Measurements from ENCODE around the gene SH3D19. TPM values are rescaled to one million over a fixed set of nuclear protein-coding genes. Genes with fewer than 3 reads are reported as not detected.
A peak's percentile ranks its signal among the peaks of the same experiment; 100 is the strongest.
"Not testable (repeated sequence)": the region's sequence is repeated elsewhere in the genome, so short reads cannot be mapped to it uniquely, and the experiment has no call there.

The SH3D19 gene
- total RNA-seq, 4 donors from 2014 or later, result 35.6 to 73.1 (median 50.5) TPM

DNA sequence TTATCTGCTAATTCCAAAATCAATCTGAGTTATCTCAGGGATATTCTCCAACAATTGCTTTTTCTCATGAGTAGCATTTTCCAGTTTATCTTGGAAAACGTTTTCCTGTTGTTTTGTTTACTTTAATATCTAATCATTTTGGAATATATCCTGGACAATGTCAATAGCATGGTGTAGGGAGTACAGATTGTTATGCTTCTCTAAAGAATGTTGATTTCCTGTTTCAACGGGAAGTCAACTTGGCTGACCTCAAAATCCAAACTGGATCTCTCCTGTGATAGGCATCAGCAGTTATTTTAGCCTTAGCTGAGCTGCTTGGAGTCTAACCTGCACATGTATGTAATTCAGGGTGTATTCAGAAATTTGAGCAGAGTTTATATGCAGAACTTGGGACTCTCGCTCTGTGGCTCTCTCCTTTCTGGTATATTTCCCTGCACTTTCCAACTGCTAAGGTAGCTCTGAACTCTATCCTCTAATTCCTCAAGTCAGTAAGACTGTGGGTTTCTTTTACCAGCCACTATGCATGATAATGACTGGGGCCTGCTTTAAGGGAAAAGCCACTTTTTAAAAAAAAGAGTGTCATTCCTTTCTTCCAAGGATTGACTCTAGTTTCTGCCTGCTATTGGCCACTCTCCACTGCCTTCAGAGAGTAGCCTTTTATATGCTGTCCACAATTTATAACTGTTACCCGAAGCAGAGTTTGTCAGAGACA lies 40.7 kb downstream of the SH3D19 start:
- DNase-seq (no peak), ATAC-seq (peak in 1 of 2 donors; percentile 47)
- Histone ChIP-seq H3K9me3 (no peaks in the 10 kb centered on the region), H3K27ac (peak overlapping the region in 3 of 4 donors; percentile 12 to 48 (median 15)), H3K4me3 (no peak overlapping the region), H3K36me3 (no peaks in the 10 kb centered on the region), H3K4me1 (peaks cover 3 to 22% of the 10 kb centered on the region in 2 donors), H3K27me3 (no peaks in the 10 kb centered on the region)
- in situ Hi-C loops (cut with MboI; ENCODE audit: low sequenced_read_pairs in 4 of 4), result no loop called here
- TF ChIP-seq, protein P1, sequence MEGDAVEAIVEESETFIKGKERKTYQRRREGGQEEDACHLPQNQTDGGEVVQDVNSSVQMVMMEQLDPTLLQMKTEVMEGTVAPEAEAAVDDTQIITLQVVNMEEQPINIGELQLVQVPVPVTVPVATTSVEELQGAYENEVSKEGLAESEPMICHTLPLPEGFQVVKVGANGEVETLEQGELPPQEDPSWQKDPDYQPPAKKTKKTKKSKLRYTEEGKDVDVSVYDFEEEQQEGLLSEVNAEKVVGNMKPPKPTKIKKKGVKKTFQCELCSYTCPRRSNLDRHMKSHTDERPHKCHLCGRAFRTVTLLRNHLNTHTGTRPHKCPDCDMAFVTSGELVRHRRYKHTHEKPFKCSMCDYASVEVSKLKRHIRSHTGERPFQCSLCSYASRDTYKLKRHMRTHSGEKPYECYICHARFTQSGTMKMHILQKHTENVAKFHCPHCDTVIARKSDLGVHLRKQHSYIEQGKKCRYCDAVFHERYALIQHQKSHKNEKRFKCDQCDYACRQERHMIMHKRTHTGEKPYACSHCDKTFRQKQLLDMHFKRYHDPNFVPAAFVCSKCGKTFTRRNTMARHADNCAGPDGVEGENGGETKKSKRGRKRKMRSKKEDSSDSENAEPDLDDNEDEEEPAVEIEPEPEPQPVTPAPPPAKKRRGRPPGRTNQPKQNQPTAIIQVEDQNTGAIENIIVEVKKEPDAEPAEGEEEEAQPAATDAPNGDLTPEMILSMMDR (IDR thresholded peaks at IDR 0.05 in 4 of 5, conservative IDR thresholded peaks at IDR 0.05 in 1 of 5), result no peak
- no peak for TF ChIP-seq POLR2A (IDR thresholded peaks at IDR 0.05)
- intact Hi-C loops (cut with DNase I; ENCODE audit: low total_unique reads), result no loop called here

DNA sequence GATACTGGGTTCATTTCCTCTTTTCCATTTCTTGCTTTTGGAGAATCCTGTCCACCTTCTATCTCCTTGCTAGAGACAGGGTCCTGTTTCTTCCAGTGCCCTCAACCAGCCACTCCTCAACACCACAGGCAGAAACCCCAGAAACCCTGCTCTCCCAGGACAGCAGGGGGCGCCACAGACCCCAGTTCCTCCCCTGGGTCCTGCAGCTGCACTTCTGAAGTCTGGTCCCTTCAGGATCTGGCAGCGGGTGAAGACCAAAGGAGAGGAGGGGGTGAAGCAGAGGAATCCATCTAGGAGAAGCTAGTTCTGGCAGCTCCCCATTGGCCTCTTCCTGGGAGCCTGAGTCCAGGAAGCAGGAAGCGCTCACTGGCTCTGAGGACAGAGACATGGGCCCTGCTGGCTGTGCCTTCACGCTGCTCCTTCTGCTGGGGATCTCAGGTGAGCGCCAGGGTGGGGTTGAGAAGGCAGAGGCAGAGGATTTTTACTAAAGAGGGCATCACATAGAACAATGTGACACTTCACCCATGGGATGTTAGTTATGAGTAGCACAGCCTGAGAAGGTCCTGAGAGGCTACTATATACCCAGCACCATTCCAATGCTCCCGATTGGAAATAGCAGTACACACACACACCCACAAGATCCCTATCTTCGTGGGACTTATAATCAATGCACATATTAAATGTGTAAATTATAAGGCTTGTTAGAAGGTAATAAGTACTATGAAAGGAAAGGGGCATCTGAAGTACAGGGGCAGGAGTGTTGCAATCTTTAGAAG lies 48.4 kb downstream of the SH3D19 start, which contains the start of gene PRSS48:
TSS of gene PRSS48 (plus strand) at position 375 of the 776 bp plus-strand sequence. CDS start at position 387, 12 bp downstream.
- ATAC-seq (peak; percentile 81 to 94), DNase-seq (peak; percentile 14 to 48)
- in situ Hi-C loops (cut with MboI; ENCODE audit: low sequenced_read_pairs in 4 of 4), result loop anchor here in 1 of 4 donors (10.0 kb wide), 1 partner anchor 88 kb away; no protein-coding TSS in a partner anchor
- intact Hi-C loops (cut with DNase I; ENCODE audit: low total_unique reads), result loop anchor here (1.0 kb wide), 1 partner anchor 85 kb away; no protein-coding TSS in a partner anchor
- TF ChIP-seq POLR2A (IDR thresholded peaks at IDR 0.05), result no peak
- TF ChIP-seq, protein P1 (IDR thresholded peaks at IDR 0.05 in 4 of 5, conservative IDR thresholded peaks at IDR 0.05 in 1 of 5), result peak; percentile 53 to 76 (median 70)
- no peak within 1 kb of the TSS for H3K4me3 ChIP-seq
- no peak within 1 kb of the TSS for H3K27ac ChIP-seq
- no peaks in the 10 kb centered on the region for H3K9me3 ChIP-seq
- H3K27me3 ChIP-seq, result no peaks in the 10 kb centered on the region
- H3K4me1 ChIP-seq, result peaks cover 0 to 11% of the 10 kb centered on the region in 2 donors
- H3K36me3 ChIP-seq, result no peaks in the 10 kb centered on the region

DNA sequence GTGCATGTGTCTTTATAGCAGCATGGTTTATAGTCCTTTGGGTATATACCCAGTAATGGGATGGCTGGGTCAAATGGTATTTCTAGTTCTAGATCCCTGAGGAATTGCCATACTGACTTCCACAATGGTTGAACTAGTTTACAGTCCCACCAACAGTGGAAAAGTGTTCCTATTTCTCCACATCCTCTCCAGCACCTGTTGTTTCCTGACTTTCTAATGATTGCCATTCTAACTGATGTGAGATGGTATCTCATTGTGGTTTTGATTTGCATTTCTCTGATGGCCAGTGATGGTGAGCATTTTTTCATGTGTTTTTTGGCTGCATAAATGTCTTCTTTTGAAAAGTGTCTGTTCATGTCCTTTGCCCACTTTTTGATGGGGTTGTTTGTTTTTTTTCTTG lies 56.5 kb downstream of the SH3D19 start:
- in situ Hi-C loops (cut with MboI; ENCODE audit: low sequenced_read_pairs in 4 of 4); H3K27me3 ChIP-seq; ATAC-seq; H3K4me1 ChIP-seq; H3K4me3 ChIP-seq; DNase-seq; intact Hi-C loops (cut with DNase I; ENCODE audit: low total_unique reads); H3K27ac ChIP-seq; H3K36me3 ChIP-seq; H3K9me3 ChIP-seq: not testable (repeated sequence)

DNA sequence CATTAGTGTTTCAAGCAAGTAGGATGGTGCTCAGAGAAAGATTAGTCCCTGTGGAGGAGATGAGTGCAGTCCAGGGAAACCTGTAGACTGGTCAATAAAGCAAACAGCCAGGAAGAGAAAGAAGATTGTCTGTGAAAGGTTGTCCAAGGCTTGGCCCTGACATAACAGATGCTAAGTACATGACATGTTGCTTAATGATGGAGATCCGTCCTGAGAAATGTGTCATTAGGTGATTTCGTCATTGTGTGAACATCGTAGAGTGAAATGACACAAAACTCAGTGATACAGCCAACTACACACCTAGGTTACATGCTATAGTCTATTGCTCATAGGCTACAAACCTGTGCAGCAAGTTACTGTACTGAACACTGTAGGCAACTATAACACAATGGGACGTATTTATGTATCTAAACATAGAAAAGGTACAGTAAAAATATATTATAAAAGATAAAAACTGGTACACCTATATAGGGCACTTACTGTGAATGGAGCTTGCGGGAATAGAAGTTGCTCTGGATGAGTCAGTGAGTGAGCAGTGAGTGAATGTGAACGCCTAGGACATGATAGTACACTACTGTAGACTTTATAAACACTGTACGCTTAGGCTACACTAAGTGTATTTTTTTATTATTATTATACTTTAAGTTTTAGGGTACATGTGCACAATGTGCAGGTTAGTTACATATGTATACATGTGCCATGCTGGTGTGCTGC lies 57.4 kb downstream of the SH3D19 start:
- no peak for TF ChIP-seq POLR2A (IDR thresholded peaks at IDR 0.05)
- TF ChIP-seq, protein P1 (IDR thresholded peaks at IDR 0.05 in 4 of 5, conservative IDR thresholded peaks at IDR 0.05 in 1 of 5), result no peak
- intact Hi-C loops (cut with DNase I; ENCODE audit: low total_unique reads), result no loop called here
- H3K4me1 ChIP-seq, result peaks cover 7 to 15% of the 10 kb centered on the region in 2 donors
- no peaks in the 10 kb centered on the region for H3K36me3 ChIP-seq
- in situ Hi-C loops (cut with MboI; ENCODE audit: low sequenced_read_pairs in 4 of 4), result no loop called here
- DNase-seq, result no peak
- H3K27me3 ChIP-seq, result no peaks in the 10 kb centered on the region
- no peak overlapping the region for H3K27ac ChIP-seq
- H3K4me3 ChIP-seq, result no peak overlapping the region
- ATAC-seq, result no peak
- no peaks in the 10 kb centered on the region for H3K9me3 ChIP-seq
